HCT116 (cell line): ENCODE results near the gene MORF4L2. TPM values are rescaled to one million over a fixed set of nuclear protein-coding genes. Genes with fewer than 3 reads are reported as not detected.

ENCODE experiments used
- ATAC-seq: fragments of 200-7000 bp; cut with Tn5 transposase; 2 replicates; pipeline ENCODE4 v1.9.1; 2020; ENCODE audit warnings: mild to moderate bottlenecking, moderate library complexity
- Bru-seq: library from RNA; stranded (reverse); fragments of 400-500 nt; gene quantifications from one replicate; lab custom pipeline; 2021; lab: Mats Ljungman, UMichigan
- BruChase-seq, 2 experiments: library from RNA; stranded (reverse); fragments of 400-500 nt; gene quantifications; one replicate each; lab custom pipeline; 2021; lab: Mats Ljungman, UMichigan
- BruUV-seq: library from RNA; stranded (reverse); fragments of 400-500 nt; replicated peaks from 2 replicates; lab custom pipeline; 2021; lab: Mats Ljungman, UMichigan
- CTCF ChIA-PET: fragments of 300-600 bp; sonication (Branson Sonifier 250); formaldehyde crosslinking; loops from one replicate; lab custom pipeline; 2021; ENCODE audit warnings: antibody characterized with exemption; lab: Charles Lee
- POLR2A ChIA-PET: fragments of 300-600, 350-600 bp; sonication (Branson Sonifier 250); formaldehyde crosslinking; loops from one replicate; lab custom pipeline; 2021; ENCODE audit warnings: antibody characterized with exemption; lab: Charles Lee
- RAD21 ChIA-PET, 2 experiments: fragments of 300-600 bp; sonication (Branson Sonifier 250); formaldehyde crosslinking; loops; one replicate each; lab custom pipeline; 2023; ENCODE audit warnings: low total read pairs in 2 of 2; ENCODE audit not compliant: uncharacterized antibody in 2 of 2, unreplicated experiment in 2 of 2, low non-redundant PET in 1 of 2; lab: Charles Lee
- DNase-seq: peaks from one replicate; pipeline ENCODE4 v3.0.0-alpha.2; 2010; ENCODE audit warnings: low read depth, low spot score
- H2AFZ ChIP-seq: fragments of 200-600 bp; shearing (Covaris generic), sonication (generic); 2 replicates; pipeline ENCODE4 v1.6.1; 2017; ENCODE audit warnings: low read depth, mixed run types, mixed read lengths, antibody characterized with exemption, low read length; ENCODE audit not compliant: poor library complexity, severe bottlenecking
- H3K27ac ChIP-seq: 2 replicates; pipeline ENCODE4 v1.5.1; 2012; ENCODE audit warnings: low read depth, low read length
- H3K27me3 ChIP-seq: fragments of 200-600 bp; sonication (generic); 2 replicates; pipeline ENCODE4 v1.6.1; 2016; ENCODE audit warnings: mixed run types, low read length, mixed read lengths; ENCODE audit not compliant: insufficient read depth
- H3K36me3 ChIP-seq, 2 experiments: fragments of 200-500 bp in 1 of 2; fragments of 200-600 bp in 1 of 2; sonication (Bioruptor generic) in 1 of 2; sonication (generic) in 1 of 2; 2 replicates each; pipeline versions ENCODE4 v1.5.1 to v1.6.1; 2014 to 2016; ENCODE audit warnings: low read length in 2 of 2, inconsistent platforms in 1 of 2, mixed read lengths in 1 of 2, mixed run types in 1 of 2; ENCODE audit not compliant: insufficient read depth in 2 of 2, control insufficient read depth in 1 of 2
- H3K4me1 ChIP-seq, 2 experiments: fragments of 200-600 bp in 1 of 2; sonication (generic) in 1 of 2; 2 replicates each; pipeline versions ENCODE4 v1.5.1 to v1.6.1; 2012 to 2017; ENCODE audit warnings: low read length in 2 of 2, inconsistent platforms in 1 of 2, mild to moderate bottlenecking in 1 of 2, mixed read lengths in 1 of 2, mixed run types in 1 of 2, moderate library complexity in 1 of 2; ENCODE audit not compliant: insufficient read depth in 2 of 2, control insufficient read depth in 1 of 2
- H3K4me2 ChIP-seq: fragments of 200-600 bp; sonication (generic); 2 replicates; pipeline ENCODE4 v1.6.1; 2017; ENCODE audit warnings: mixed run types, low read length, mixed read lengths
- H3K4me3 ChIP-seq, 2 experiments: fragments of 200-600 bp in 1 of 2; sonication (generic) in 1 of 2; replicated peaks in 1 of 2; 2 replicates each; pipeline ENCODE4 v1.5.1; 2011 to 2016; ENCODE audit warnings: low read length in 2 of 2, control low read depth in 1 of 2, low read depth in 1 of 2, mild to moderate bottlenecking in 1 of 2, mixed read lengths in 1 of 2, mixed run types in 1 of 2
- H3K79me2 ChIP-seq: fragments of 200-600 bp; sonication (generic); 2 replicates; pipeline ENCODE4 v1.6.1; 2017; ENCODE audit warnings: mild to moderate bottlenecking, mixed run types, low read length, moderate library complexity, mixed read lengths; ENCODE audit not compliant: insufficient read depth
- H3K9ac ChIP-seq: fragments of 200-600 bp; sonication (generic); 2 replicates; pipeline ENCODE4 v1.6.1; 2016; ENCODE audit warnings: low read length, mixed read lengths
- H3K9me2 ChIP-seq: fragments of 200-600 bp; sonication (generic), shearing (Covaris generic); 2 replicates; pipeline ENCODE4 v1.6.1; 2017; ENCODE audit warnings: mixed run types, mild to moderate bottlenecking, moderate library complexity; ENCODE audit not compliant: insufficient read depth
- H3K9me3 ChIP-seq, 2 experiments: fragments of 200-500 bp in 1 of 2; fragments of 200-600 bp in 1 of 2; sonication (Bioruptor generic) in 1 of 2; sonication (generic) in 1 of 2; 2 replicates each; pipeline ENCODE4 v1.6.1; 2014 to 2017; ENCODE audit warnings: low read length in 2 of 2, mixed read lengths in 2 of 2, inconsistent platforms in 1 of 2, low read depth in 1 of 2, mild to moderate bottlenecking in 1 of 2, mixed run types in 1 of 2, moderate library complexity in 1 of 2; ENCODE audit not compliant: control insufficient read depth in 1 of 2, insufficient read depth in 1 of 2
- H4K20me1 ChIP-seq: fragments of 200-600 bp; sonication (generic), shearing (Covaris generic); 2 replicates; pipeline ENCODE4 v1.6.1; 2017; ENCODE audit warnings: mixed run types, mild to moderate bottlenecking, moderate library complexity; ENCODE audit not compliant: insufficient read depth
- CBX3 ChIP-seq: IDR thresholded peaks from 2 replicates; pipeline ENCODE4 v1.6.1; 2012; ENCODE audit warnings: low read depth
- EGR1 ChIP-seq: IDR thresholded peaks from 2 replicates; pipeline ENCODE4 v1.6.1; 2012; ENCODE audit warnings: low read depth
- ELF1 ChIP-seq: IDR thresholded peaks from 2 replicates; pipeline ENCODE4 v1.6.1; 2012; ENCODE audit warnings: low read depth, borderline replicate concordance
- EZH2 ChIP-seq: fragments of 200-600 bp; sonication (generic); IDR thresholded peaks from 2 replicates; pipeline ENCODE4 v1.6.1; 2017; ENCODE audit warnings: antibody characterized with exemption, mixed run types
- EZH2phosphoT487 ChIP-seq: fragments of 200-600 bp; IDR thresholded peaks from 2 replicates; pipeline ENCODE4 v1.6.1; 2018; ENCODE audit warnings: antibody characterized with exemption, borderline replicate concordance
- FOSL1 ChIP-seq: IDR thresholded peaks from 2 replicates; pipeline ENCODE4 v1.6.1; 2012; ENCODE audit warnings: low read depth
- JUND ChIP-seq: IDR thresholded peaks from 2 replicates; pipeline ENCODE4 v1.6.1; 2012
- POLR2A ChIP-seq: IDR thresholded peaks from 2 replicates; pipeline ENCODE4 v1.7.0; 2011; ENCODE audit warnings: borderline replicate concordance; ENCODE audit not compliant: insufficient read depth, insufficient read length; ENCODE audit errors: extremely low read depth
- POLR2AphosphoS5 ChIP-seq: IDR thresholded peaks from 2 replicates; pipeline ENCODE4 v1.6.1; 2011; ENCODE audit warnings: mild to moderate bottlenecking, low read depth, low read length, moderate library complexity
- SIN3A ChIP-seq: IDR thresholded peaks from 2 replicates; pipeline ENCODE4 v1.6.1; 2012; ENCODE audit warnings: low read depth
- SP1 ChIP-seq: IDR thresholded peaks from 2 replicates; pipeline ENCODE4 v1.6.1; 2012; ENCODE audit warnings: low read depth
- SRF ChIP-seq: IDR thresholded peaks from 2 replicates; pipeline ENCODE4 v1.6.1; 2012; ENCODE audit warnings: low read depth
- YY1 ChIP-seq: IDR thresholded peaks from 2 replicates; pipeline ENCODE4 v1.6.1; 2011; ENCODE audit warnings: low read length, low read depth, moderate library complexity, mild to moderate bottlenecking; ENCODE audit not compliant: insufficient replicate concordance; ENCODE audit errors: extremely low read depth
- ZFX ChIP-seq: fragments of 450-650 bp; IDR thresholded peaks from 2 replicates; pipeline ENCODE4 v1.6.1; 2017
- intact Hi-C: fragments of 100-400 bp; cut with micrococcal nuclease; formaldehyde crosslinking; loops from 2 replicates; pipeline ENCODE4 v1.10.0; 2022
- long read RNA-seq: library from polyadenylated mRNA; unstranded; transcript quantifications from one replicate; pipeline ENCODE4 v2.0.0, GENCODE V29; 2021; ENCODE audit not compliant: unreplicated experiment
- polyA plus RNA-seq: library from polyadenylated mRNA; unstranded; fragments of >200 nt; gene quantifications from 2 replicates; pipeline ENCODE4 v1.2.1, GENCODE V29; 2012; ENCODE audit warnings: missing spikeins
- total RNA-seq: library from RNA; stranded (reverse); gene quantifications from one replicate; pipeline ENCODE4 v1.2.1, GENCODE V29; 2021; ENCODE audit not compliant: unreplicated experiment
- TF ChIP-seq, protein P1 (sequence below), 3 experiments: fragments of 200-600 bp in 1 of 3; sonication (generic) in 1 of 3; IDR thresholded peaks in 2 of 3; conservative IDR thresholded peaks in 1 of 3; 2 replicates each; pipeline ENCODE4 v1.5.1; 2012 to 2017; ENCODE audit warnings: low read depth in 2 of 3, low read length in 2 of 3, antibody characterized with exemption in 1 of 3, borderline replicate concordance in 1 of 3, control low read depth in 1 of 3, mild to moderate bottlenecking in 1 of 3, mixed read lengths in 1 of 3, mixed run types in 1 of 3, moderate library complexity in 1 of 3; ENCODE audit not compliant: insufficient read depth in 1 of 3
- TF ChIP-seq, protein P2 (sequence below): IDR thresholded peaks from 2 replicates; pipeline ENCODE4 v1.6.1; 2012; ENCODE audit warnings: low read depth

Gene MORF4L2
- total RNA-seq (308 TPM), Bru-seq, nascent RNA (percentile 99 among the genes with signal in this experiment), BruChase-seq, experiment 1, labeled RNA remaining after a 6-hour chase (percentile 99 among the genes with signal in this experiment), BruChase-seq, experiment 2, labeled RNA remaining after a 2-hour chase (percentile 99 among the genes with signal in this experiment)
- polyA plus RNA-seq, result 212 and 213 TPM in 2 replicates
- long read RNA-seq, transcript MORF4L2-209 (5 exons, 869 nt), result minor isoform, 10 of 138 reads
- long read RNA-seq, transcript MORF4L2-215 (4 exons, 451 nt), result major isoform, 51 of 138 reads
- long read RNA-seq, transcript MORF4L2-203 (4 exons, 1,983 nt), result minor isoform, 25 of 138 reads
- long read RNA-seq, transcript MORF4L2-210 (3 exons, 1,830 nt), result minor isoform, 5 of 138 reads
- long read RNA-seq, partial matches to known transcripts, result 3 of 138 reads
- long read RNA-seq, other reads (novel, unspliced or antisense), result 32 of 138 reads

- H3K36me3 ChIP-seq, result peaks cover 17 to 29% of the 10 kb centered on the region in 2 experiments
- TF ChIP-seq POLR2AphosphoS5 (peak; percentile 96), EGR1 (no peak), FOSL1 (no peak), EZH2phosphoT487 (no peak), POLR2A (peak; percentile 65), EZH2 (no peak), CBX3 (no peak), ELF1 (no peak), YY1 (peak; percentile 86), JUND (no peak), SRF (no peak), SP1 (no peak), SIN3A (no peak), ZFX (no peak)
- TF ChIP-seq, protein P1, sequence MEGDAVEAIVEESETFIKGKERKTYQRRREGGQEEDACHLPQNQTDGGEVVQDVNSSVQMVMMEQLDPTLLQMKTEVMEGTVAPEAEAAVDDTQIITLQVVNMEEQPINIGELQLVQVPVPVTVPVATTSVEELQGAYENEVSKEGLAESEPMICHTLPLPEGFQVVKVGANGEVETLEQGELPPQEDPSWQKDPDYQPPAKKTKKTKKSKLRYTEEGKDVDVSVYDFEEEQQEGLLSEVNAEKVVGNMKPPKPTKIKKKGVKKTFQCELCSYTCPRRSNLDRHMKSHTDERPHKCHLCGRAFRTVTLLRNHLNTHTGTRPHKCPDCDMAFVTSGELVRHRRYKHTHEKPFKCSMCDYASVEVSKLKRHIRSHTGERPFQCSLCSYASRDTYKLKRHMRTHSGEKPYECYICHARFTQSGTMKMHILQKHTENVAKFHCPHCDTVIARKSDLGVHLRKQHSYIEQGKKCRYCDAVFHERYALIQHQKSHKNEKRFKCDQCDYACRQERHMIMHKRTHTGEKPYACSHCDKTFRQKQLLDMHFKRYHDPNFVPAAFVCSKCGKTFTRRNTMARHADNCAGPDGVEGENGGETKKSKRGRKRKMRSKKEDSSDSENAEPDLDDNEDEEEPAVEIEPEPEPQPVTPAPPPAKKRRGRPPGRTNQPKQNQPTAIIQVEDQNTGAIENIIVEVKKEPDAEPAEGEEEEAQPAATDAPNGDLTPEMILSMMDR (IDR thresholded peaks at IDR 0.05 in 2 of 3, conservative IDR thresholded peaks at IDR 0.05 in 1 of 3; ENCODE audit: borderline replicate concordance in 1 of 3, insufficient read depth in 1 of 3, low read depth in 2 of 3, low read length in 2 of 3), result no peak
- TF ChIP-seq, protein P2, sequence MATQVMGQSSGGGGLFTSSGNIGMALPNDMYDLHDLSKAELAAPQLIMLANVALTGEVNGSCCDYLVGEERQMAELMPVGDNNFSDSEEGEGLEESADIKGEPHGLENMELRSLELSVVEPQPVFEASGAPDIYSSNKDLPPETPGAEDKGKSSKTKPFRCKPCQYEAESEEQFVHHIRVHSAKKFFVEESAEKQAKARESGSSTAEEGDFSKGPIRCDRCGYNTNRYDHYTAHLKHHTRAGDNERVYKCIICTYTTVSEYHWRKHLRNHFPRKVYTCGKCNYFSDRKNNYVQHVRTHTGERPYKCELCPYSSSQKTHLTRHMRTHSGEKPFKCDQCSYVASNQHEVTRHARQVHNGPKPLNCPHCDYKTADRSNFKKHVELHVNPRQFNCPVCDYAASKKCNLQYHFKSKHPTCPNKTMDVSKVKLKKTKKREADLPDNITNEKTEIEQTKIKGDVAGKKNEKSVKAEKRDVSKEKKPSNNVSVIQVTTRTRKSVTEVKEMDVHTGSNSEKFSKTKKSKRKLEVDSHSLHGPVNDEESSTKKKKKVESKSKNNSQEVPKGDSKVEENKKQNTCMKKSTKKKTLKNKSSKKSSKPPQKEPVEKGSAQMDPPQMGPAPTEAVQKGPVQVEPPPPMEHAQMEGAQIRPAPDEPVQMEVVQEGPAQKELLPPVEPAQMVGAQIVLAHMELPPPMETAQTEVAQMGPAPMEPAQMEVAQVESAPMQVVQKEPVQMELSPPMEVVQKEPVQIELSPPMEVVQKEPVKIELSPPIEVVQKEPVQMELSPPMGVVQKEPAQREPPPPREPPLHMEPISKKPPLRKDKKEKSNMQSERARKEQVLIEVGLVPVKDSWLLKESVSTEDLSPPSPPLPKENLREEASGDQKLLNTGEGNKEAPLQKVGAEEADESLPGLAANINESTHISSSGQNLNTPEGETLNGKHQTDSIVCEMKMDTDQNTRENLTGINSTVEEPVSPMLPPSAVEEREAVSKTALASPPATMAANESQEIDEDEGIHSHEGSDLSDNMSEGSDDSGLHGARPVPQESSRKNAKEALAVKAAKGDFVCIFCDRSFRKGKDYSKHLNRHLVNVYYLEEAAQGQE, result no peak
- peak within 1 kb of the TSS; percentile 9 for H2AFZ ChIP-seq
- H3K9ac ChIP-seq, result peak within 1 kb of the TSS; percentile 94
- intact Hi-C loops, result loop anchor here (5.0 kb wide), 1 partner anchor 154 kb away; no protein-coding TSS in a partner anchor
- no peaks in the 10 kb centered on the region for H3K9me3 ChIP-seq
- no peaks in the 10 kb centered on the region for H3K9me2 ChIP-seq
- no peaks in the 10 kb centered on the region for H4K20me1 ChIP-seq
- BruUV-seq, result TSS peak; percentile 70
- H3K79me2 ChIP-seq, result peaks cover 48% of the 10 kb centered on the region
- DNase-seq (peak; percentile 95), ATAC-seq (peak; percentile 87)
- peaks cover 2 to 17% of the 10 kb centered on the region in 2 experiments; a peak in 3 of 4 replicates for H3K4me1 ChIP-seq
- ChIA-PET RAD21 (no interaction called here), CTCF (interaction anchor here (1.0 kb wide), 1 partner anchor 25 kb away, joined by 7 read pairs; no protein-coding TSS in a partner anchor), POLR2A (interaction anchor here (0.9 to 1.3 kb wide), 3 partner anchors 16 to 73 kb away, joined by 3 to 5 read pairs (median 3); no protein-coding TSS in a partner anchor)
- H3K4me2 ChIP-seq, result peak within 1 kb of the TSS; percentile 83
- peak within 1 kb of the TSS; percentile 94 for H3K27ac ChIP-seq
- no peaks in the 10 kb centered on the region for H3K27me3 ChIP-seq
- H3K4me3 ChIP-seq, result peak within 1 kb of the TSS; percentile 77 to 80
Measured at GRCh38 chrX:103686199-103687072, at the start of gene MORF4L2. TSS of gene MORF4L2 (minus strand) at chrX:103686699. CDS start at chrX:103677027, 9,672 bp downstream.
